PC-9 (cell line): ENCODE data around the gene ADGRV1. TPM values are rescaled to one million over a fixed set of nuclear protein-coding genes. Genes with fewer than 3 reads are reported as not detected.
"Not testable (repeated sequence)": the region's sequence is repeated elsewhere in the genome, so short reads cannot be mapped to it uniquely, and the experiment has no call there.

Experiments used
- BruUV-seq: library from RNA; stranded (reverse); fragments of 400-500 nt; replicated peaks from 2 replicates; lab custom pipeline; 2021; lab: Mats Ljungman, UMichigan
- CTCF ChIA-PET: fragments of 300-600 bp; sonication (Branson Sonifier 250); formaldehyde crosslinking; loops from one replicate; lab custom pipeline; 2022; ENCODE audit warnings: antibody characterized with exemption; lab: Charles Lee
- POLR2A ChIA-PET: fragments of 300-600 bp; sonication (Branson Sonifier 250); formaldehyde crosslinking; loops from one replicate; lab custom pipeline; 2022; ENCODE audit warnings: antibody characterized with exemption; ENCODE audit not compliant: unreplicated experiment; lab: Charles Lee
- DNase-seq, 2 experiments: peaks; one replicate each; pipeline versions ENCODE4 v3.0.0 to v3.0.0-alpha.2; 2015 to 2022; ENCODE audit warnings: mixed read lengths in 1 of 2
- H2AFZ ChIP-seq: fragments of 200-600 bp; sonication (generic); 2 replicates; pipeline ENCODE4 v1.8.1; 2017; ENCODE audit warnings: antibody characterized with exemption
- H3F3A ChIP-seq: fragments of 200-600 bp; sonication (generic); 2 replicates; pipeline ENCODE4 v1.8.1; 2017; ENCODE audit warnings: antibody characterized with exemption, mild to moderate bottlenecking, low read depth; ENCODE audit not compliant: insufficient read depth
- H3K27ac ChIP-seq: fragments of 200-600 bp; sonication (generic); 2 replicates; pipeline ENCODE4 v1.6.1; 2016; ENCODE audit warnings: mixed run types
- H3K27me3 ChIP-seq: fragments of 200-600 bp; sonication (generic); 2 replicates; pipeline ENCODE4 v1.6.1; 2016; ENCODE audit warnings: low read depth, mixed run types; ENCODE audit not compliant: insufficient read depth
- H3K36me3 ChIP-seq: fragments of 200-600 bp; sonication (generic); 2 replicates; pipeline ENCODE4 v1.6.1; 2016; ENCODE audit warnings: low read depth, mixed run types
- H3K4me1 ChIP-seq: fragments of 200-600 bp; sonication (generic); replicated peaks from 2 replicates; pipeline ENCODE4 v1.6.1; 2016; ENCODE audit warnings: mixed run types; ENCODE audit not compliant: insufficient read depth
- H3K4me2 ChIP-seq: fragments of 200-600 bp; sonication (generic); 2 replicates; pipeline ENCODE4 v1.6.1; 2017; ENCODE audit warnings: mixed run types
- H3K4me3 ChIP-seq: fragments of 200-600 bp; sonication (generic); 2 replicates; pipeline ENCODE4 v1.6.1; 2016; ENCODE audit warnings: mixed run types
- H3K79me2 ChIP-seq: fragments of 200-600 bp; sonication (generic); 2 replicates; pipeline ENCODE4 v1.6.1; 2017; ENCODE audit warnings: low read depth, mixed run types
- H3K9me2 ChIP-seq: fragments of 200-600 bp; sonication (generic); 2 replicates; pipeline ENCODE4 v1.8.1; 2017; ENCODE audit warnings: mild to moderate bottlenecking; ENCODE audit not compliant: insufficient read depth
- H3K9me3 ChIP-seq: fragments of 200-600 bp; sonication (generic); 2 replicates; pipeline ENCODE4 v1.8.1; 2016; ENCODE audit warnings: low read depth; ENCODE audit not compliant: insufficient read depth
- H4K20me1 ChIP-seq: fragments of 200-600 bp; sonication (generic); 2 replicates; pipeline ENCODE4 v1.8.1; 2017; ENCODE audit not compliant: insufficient read depth
- CTCF ChIP-seq: fragments of 200-600 bp; sonication (generic); conservative IDR thresholded peaks from 2 replicates; pipeline ENCODE4 v1.6.1; 2017; ENCODE audit warnings: mixed run types, antibody characterized with exemption, mild to moderate bottlenecking, moderate library complexity
- EZH2 ChIP-seq: fragments of 200-600 bp; sonication (generic); IDR thresholded peaks from 2 replicates; pipeline ENCODE4 v1.8.0; 2017; ENCODE audit warnings: antibody characterized with exemption, low read depth
- intact Hi-C: fragments of 100-400 bp; cut with micrococcal nuclease; formaldehyde crosslinking; loops from one replicate; pipeline ENCODE4 v1.10.0; 2022; ENCODE audit not compliant: unreplicated experiment
- total RNA-seq: library from RNA; stranded (reverse); gene quantifications from 2 replicates; pipeline ENCODE4 v1.2.3, GENCODE V29; 2021

Gene ADGRV1
- total RNA-seq, 1 experiment from 2014 or later, result 1.0 TPM

GRCh38 chr5:90967851-90968250 lies 409.3 kb downstream of the ADGRV1 start:
- intact Hi-C loops, result no loop called here
- Histone ChIP-seq H3K9me3 (peaks cover 5% of the 10 kb centered on the region; the same call in 1 of the 2 replicates), H3K27me3 (no peaks in the 10 kb centered on the region), H3K4me3 (no peak overlapping the region), H3K79me2 (no peaks in the 10 kb centered on the region), H3K27ac (no peak overlapping the region), H2AFZ (no peak overlapping the region), H3F3A (no peaks in the 10 kb centered on the region), H3K36me3 (no peaks in the 10 kb centered on the region), H4K20me1 (no peaks in the 10 kb centered on the region), H3K4me1 (no peaks in the 10 kb centered on the region), H3K4me2 (no peak overlapping the region), H3K9me2 (no peaks in the 10 kb centered on the region)
- BruUV-seq, result no TSS peak
- DNase-seq, result no peak
- POLR2A ChIA-PET, result no interaction called here
- TF ChIP-seq EZH2 (no peak), CTCF (no peak)
- CTCF ChIA-PET, result no interaction called here

- TF ChIP-seq CTCF (no peak), EZH2 (no peak)
- no peaks in the 10 kb centered on the region for H3K27me3 ChIP-seq
- no peak overlapping the region for H3K4me3 ChIP-seq
- H3K9me2 ChIP-seq, result no peaks in the 10 kb centered on the region
- ChIA-PET CTCF (no interaction called here), POLR2A (no interaction called here)
- no peaks in the 10 kb centered on the region for H3F3A ChIP-seq
- peaks cover 5% of the 10 kb centered on the region; the same call in 1 of the 2 replicates for H3K9me3 ChIP-seq
- no peak overlapping the region for H3K4me2 ChIP-seq
- H3K79me2 ChIP-seq, result no peaks in the 10 kb centered on the region
- H2AFZ ChIP-seq, result no peak overlapping the region
- BruUV-seq, result no TSS peak
- H4K20me1 ChIP-seq, result no peaks in the 10 kb centered on the region
- no peak for DNase-seq
- H3K36me3 ChIP-seq, result no peaks in the 10 kb centered on the region
- no peak overlapping the region for H3K27ac ChIP-seq
- H3K4me1 ChIP-seq, result no peaks in the 10 kb centered on the region
- intact Hi-C loops, result no loop called here
Measured at GRCh38 chr5:90968319-90968718, 409.7 kb downstream of the ADGRV1 start.

GRCh38 chr5:90969945-90970344 lies 411.3 kb downstream of the ADGRV1 start:
- H3K27me3 ChIP-seq, H3K4me2 ChIP-seq, BruUV-seq, H3K9me3 ChIP-seq, H3F3A ChIP-seq, CTCF ChIA-PET, H3K79me2 ChIP-seq, H3K36me3 ChIP-seq, POLR2A ChIA-PET, H3K4me1 ChIP-seq, H2AFZ ChIP-seq, H3K9me2 ChIP-seq, H3K27ac ChIP-seq, DNase-seq, intact Hi-C loops, H4K20me1 ChIP-seq, H3K4me3 ChIP-seq: not testable (repeated sequence)

- no TSS peak for BruUV-seq
- Histone ChIP-seq H4K20me1 (no peaks in the 10 kb centered on the region), H3K9me2 (no peaks in the 10 kb centered on the region), H3K27ac (no peak overlapping the region), H3F3A (no peaks in the 10 kb centered on the region), H3K79me2 (no peaks in the 10 kb centered on the region), H3K4me2 (no peak overlapping the region), H3K9me3 (no peaks in the 10 kb centered on the region), H3K27me3 (no peaks in the 10 kb centered on the region), H2AFZ (no peak overlapping the region), H3K4me3 (no peak overlapping the region), H3K36me3 (no peaks in the 10 kb centered on the region), H3K4me1 (peaks cover 17% of the 10 kb centered on the region; the same call in 1 of the 2 replicates)
- DNase-seq, result no peak
- ChIA-PET CTCF (no interaction called here), POLR2A (no interaction called here)
- no peak for TF ChIP-seq CTCF
- TF ChIP-seq EZH2, result no peak
- intact Hi-C loops, result no loop called here
Measured at GRCh38 chr5:90981177-90981576, 422.6 kb downstream of the ADGRV1 start.
